Liver (tissue), 3 donors: ENCODE data around the gene GRAMD4.

ENCODE experiments used
- CTCF ChIP-seq: fragments of 150-350 bp; IDR thresholded peaks from 2 replicates; pipeline ENCODE4 v1.5.1; 2017; ENCODE audit warnings: improper control_type of control experiment, low read depth, low read length; ENCODE audit not compliant: missing input control
- EGR1 ChIP-seq, 2 donors: IDR thresholded peaks; 2 replicates each; pipeline ENCODE4 v1.6.1; 2016 to 2018; ENCODE audit warnings: antibody characterized with exemption in 2 of 2, low read depth in 2 of 2
- GABPA ChIP-seq, 2 donors: IDR thresholded peaks in 1 of 2; conservative IDR thresholded peaks in 1 of 2; 2 replicates each; pipeline ENCODE4 v1.6.1; 2016; ENCODE audit warnings: antibody characterized with exemption in 2 of 2, mild to moderate bottlenecking in 1 of 2, moderate library complexity in 1 of 2
- JUND ChIP-seq, 2 donors: IDR thresholded peaks; 2 replicates each; pipeline ENCODE4 v1.6.1; 2016; ENCODE audit warnings: antibody characterized with exemption in 2 of 2
- MAX ChIP-seq: IDR thresholded peaks from 2 replicates; pipeline ENCODE4 v1.6.1; 2016; ENCODE audit warnings: antibody characterized with exemption
- RAD21 ChIP-seq, 2 donors: IDR thresholded peaks; 2 replicates each; pipeline ENCODE4 v1.6.1; 2016; ENCODE audit warnings: antibody characterized with exemption in 2 of 2, mild to moderate bottlenecking in 2 of 2
- REST ChIP-seq: IDR thresholded peaks from 2 replicates; pipeline ENCODE4 v1.6.1; 2016; ENCODE audit warnings: antibody characterized with exemption, mild to moderate bottlenecking
- RXRA ChIP-seq, 2 donors: IDR thresholded peaks; 2 replicates each; pipeline ENCODE4 v1.6.1; 2017 to 2018; ENCODE audit warnings: antibody characterized with exemption in 2 of 2, mild to moderate bottlenecking in 1 of 2
- SP1 ChIP-seq: IDR thresholded peaks from 2 replicates; pipeline ENCODE4 v1.6.1; 2018; ENCODE audit warnings: antibody characterized with exemption, mild to moderate bottlenecking
- YY1 ChIP-seq: IDR thresholded peaks from 2 replicates; pipeline ENCODE4 v1.6.1; 2016; ENCODE audit warnings: antibody characterized with exemption, mild to moderate bottlenecking
- ZBTB33 ChIP-seq: IDR thresholded peaks from 2 replicates; pipeline ENCODE4 v1.6.1; 2016; ENCODE audit warnings: antibody characterized with exemption
- donor health status: healthy.
- donor health status: healthy.

- TF ChIP-seq CTCF: no peak
- TF ChIP-seq YY1: no peak
- TF ChIP-seq RAD21 (IDR thresholded peaks at IDR 0.05): no peak
- TF ChIP-seq RXRA (IDR thresholded peaks at IDR 0.05): peak in 1 of 2 donors; percentile 31
- no peak for TF ChIP-seq MAX
- no peak for TF ChIP-seq EGR1 (IDR thresholded peaks at IDR 0.05; ENCODE audit: low read depth in 2 of 2)
- TF ChIP-seq ZBTB33: no peak
- TF ChIP-seq REST: no peak
- TF ChIP-seq JUND (IDR thresholded peaks at IDR 0.05): no peak
- no peak for TF ChIP-seq GABPA (IDR thresholded peaks at IDR 0.05 in 1 of 2, conservative IDR thresholded peaks at IDR 0.05 in 1 of 2)
- no peak for TF ChIP-seq SP1
These were observed 56.7 kb downstream of the GRAMD4 start for GRCh38 chr22:46676881-46677280.
